Measurements from ENCODE around the gene BRCA2.
A peak's percentile ranks its signal among the peaks of the same experiment; 100 is the strongest.
"Not testable (repeated sequence)": the region's sequence is repeated elsewhere in the genome, so short reads cannot be mapped to it uniquely, and the experiment has no call there.

BRCA2 gene

GRCh38 chr13:32314271-32315237 is 754 bp upstream of the BRCA2 start:
- peak; percentile 62 for DNase-seq

- peak; percentile 87 for DNase-seq
Observed at GRCh38 chr13:32316028-32316339, 676 bp downstream of the BRCA2 start.

GRCh38 chr13:32316501-32316900 is 1.2 kb downstream of the BRCA2 start:
- DNase-seq: no peak

- no peak for DNase-seq
Observed at GRCh38 chr13:32317716-32318465, 2.6 kb downstream of the BRCA2 start.

- no peak for DNase-seq
Observed at GRCh38 chr13:32320528-32320927, 5.2 kb downstream of the BRCA2 start.

GRCh38 chr13:32323912-32324311 is 8.6 kb downstream of the BRCA2 start:
- DNase-seq: no peak

GRCh38 chr13:32330441-32330840 is 15.1 kb downstream of the BRCA2 start:
- DNase-seq: no peak

GRCh38 chr13:32334671-32335070 is 19.4 kb downstream of the BRCA2 start:
- DNase-seq: no peak

- DNase-seq: no peak
Observed at GRCh38 chr13:32340914-32341313, 25.6 kb downstream of the BRCA2 start.

- no peak for DNase-seq
Observed at GRCh38 chr13:32347651-32348050, 32.3 kb downstream of the BRCA2 start.

GRCh38 chr13:32350839-32351441 is 35.6 kb downstream of the BRCA2 start:
- not testable (repeated sequence) for DNase-seq

GRCh38 chr13:32354040-32354439 is 38.7 kb downstream of the BRCA2 start:
- DNase-seq: no peak

- DNase-seq: not testable (repeated sequence)
Observed at GRCh38 chr13:32355935-32356334, 40.6 kb downstream of the BRCA2 start.

- no peak for DNase-seq
Observed at GRCh38 chr13:32362574-32362973, 47.3 kb downstream of the BRCA2 start.

- no peak for DNase-seq
Observed at GRCh38 chr13:32370805-32371204, 55.5 kb downstream of the BRCA2 start.

GRCh38 chr13:32376642-32377415 is 61.5 kb downstream of the BRCA2 start:
- DNase-seq: no peak

- DNase-seq: no peak
Observed at GRCh38 chr13:32378012-32378411, 62.7 kb downstream of the BRCA2 start.

- no peak for DNase-seq
Observed at GRCh38 chr13:32381539-32381938, 66.2 kb downstream of the BRCA2 start.

- no peak for DNase-seq
Observed at GRCh38 chr13:32383836-32384618, 68.7 kb downstream of the BRCA2 start.

- no peak for DNase-seq
Observed at GRCh38 chr13:32384702-32385101, 69.4 kb downstream of the BRCA2 start.

- DNase-seq: no peak
Observed at GRCh38 chr13:32385410-32385809, 70.1 kb downstream of the BRCA2 start.

GRCh38 chr13:32390048-32390447 is 74.7 kb downstream of the BRCA2 start:
- no peak for DNase-seq

Data from SHP77 treated with DMSO at 0.1 percent for 48 hours (cell line).